Measurements from ENCODE around the gene BRSK2.

The BRSK2 gene

GRCh38 chr11:1472180-1473005, 82.7 kb downstream of the BRSK2 start:
- no peak overlapping the region for H3K27ac ChIP-seq
- TF ChIP-seq, protein P1, sequence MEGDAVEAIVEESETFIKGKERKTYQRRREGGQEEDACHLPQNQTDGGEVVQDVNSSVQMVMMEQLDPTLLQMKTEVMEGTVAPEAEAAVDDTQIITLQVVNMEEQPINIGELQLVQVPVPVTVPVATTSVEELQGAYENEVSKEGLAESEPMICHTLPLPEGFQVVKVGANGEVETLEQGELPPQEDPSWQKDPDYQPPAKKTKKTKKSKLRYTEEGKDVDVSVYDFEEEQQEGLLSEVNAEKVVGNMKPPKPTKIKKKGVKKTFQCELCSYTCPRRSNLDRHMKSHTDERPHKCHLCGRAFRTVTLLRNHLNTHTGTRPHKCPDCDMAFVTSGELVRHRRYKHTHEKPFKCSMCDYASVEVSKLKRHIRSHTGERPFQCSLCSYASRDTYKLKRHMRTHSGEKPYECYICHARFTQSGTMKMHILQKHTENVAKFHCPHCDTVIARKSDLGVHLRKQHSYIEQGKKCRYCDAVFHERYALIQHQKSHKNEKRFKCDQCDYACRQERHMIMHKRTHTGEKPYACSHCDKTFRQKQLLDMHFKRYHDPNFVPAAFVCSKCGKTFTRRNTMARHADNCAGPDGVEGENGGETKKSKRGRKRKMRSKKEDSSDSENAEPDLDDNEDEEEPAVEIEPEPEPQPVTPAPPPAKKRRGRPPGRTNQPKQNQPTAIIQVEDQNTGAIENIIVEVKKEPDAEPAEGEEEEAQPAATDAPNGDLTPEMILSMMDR (conservative IDR thresholded peaks at IDR 0.05): no peak

- TF ChIP-seq, protein P1 (conservative IDR thresholded peaks at IDR 0.05): no peak
- H3K27ac ChIP-seq: no peak overlapping the region
Observed at GRCh38 chr11:1473011-1473628, 83.4 kb downstream of the BRSK2 start.

DNA sequence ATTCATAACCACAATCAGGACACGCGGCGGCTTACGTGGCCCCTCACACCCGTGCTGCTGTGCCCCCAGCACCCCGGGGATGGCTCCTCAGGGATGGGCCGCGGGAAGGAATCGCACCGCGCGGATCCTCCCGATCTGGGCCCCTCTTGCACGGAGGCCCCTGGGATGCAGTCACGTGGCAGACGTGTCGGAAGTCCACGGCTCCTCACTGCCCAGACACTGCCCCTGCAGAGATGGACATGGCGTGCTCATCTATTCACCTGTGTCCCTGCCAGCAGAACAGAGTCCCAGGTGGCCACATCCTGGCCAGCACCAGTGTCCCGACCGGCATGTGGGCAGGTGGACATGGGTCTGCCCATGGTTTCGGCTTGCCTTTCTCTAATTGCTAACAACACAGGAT, 84.1 kb downstream of the BRSK2 start:
- TF ChIP-seq, protein P1 (conservative IDR thresholded peaks at IDR 0.05): no peak
- no peak overlapping the region for H3K27ac ChIP-seq

GRCh38 chr11:1475841-1476240, 86.1 kb downstream of the BRSK2 start:
- TF ChIP-seq, protein P1 (conservative IDR thresholded peaks at IDR 0.05): no peak
- no peak overlapping the region for H3K27ac ChIP-seq

- TF ChIP-seq, protein P1 (conservative IDR thresholded peaks at IDR 0.05): no peak
- H3K27ac ChIP-seq: no peak overlapping the region
Observed at GRCh38 chr11:1476940-1477736, 87.4 kb downstream of the BRSK2 start.

- no peak overlapping the region for H3K27ac ChIP-seq
- TF ChIP-seq, protein P1 (conservative IDR thresholded peaks at IDR 0.05): no peak
Observed at GRCh38 chr11:1478011-1478410, 88.3 kb downstream of the BRSK2 start.

DNA sequence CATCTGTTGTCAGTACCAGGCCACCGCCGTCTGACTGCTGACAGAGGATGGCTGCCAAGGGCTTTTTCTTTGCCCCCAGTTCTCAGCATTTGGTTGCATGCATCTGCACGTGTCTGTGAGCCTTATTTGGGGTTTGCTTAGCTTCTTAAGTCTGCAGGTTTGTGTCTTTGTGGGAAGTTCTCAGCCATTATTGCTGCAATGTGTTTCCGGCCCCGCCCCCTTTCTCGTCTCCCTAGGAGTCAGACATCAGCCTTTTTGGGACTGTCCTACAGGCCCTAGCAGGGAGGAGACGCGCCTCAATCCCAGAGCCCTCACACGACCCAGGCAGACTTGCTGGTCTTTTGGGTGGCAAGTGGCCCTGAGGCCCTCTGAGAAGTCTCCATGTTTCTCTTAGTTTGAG, 88.8 kb downstream of the BRSK2 start:
- H3K27ac ChIP-seq: no peak overlapping the region
- TF ChIP-seq, protein P1 (conservative IDR thresholded peaks at IDR 0.05): no peak

Measured in VCaP (cell line).